ENCODE data around the gene PCDHGA1. TPM values are rescaled to one million over a fixed set of nuclear protein-coding genes. Genes with fewer than 3 reads are reported as not detected.
"Not testable (repeated sequence)": the region's sequence is repeated elsewhere in the genome, so short reads cannot be mapped to it uniquely, and the experiment has no call there.

The PCDHGA1 gene
- 1 to 10 TPM in 1 of 4 donors, under 1 TPM in 3; 0.12 to 2.2 (median 0.59) TPM for total RNA-seq

DNA sequence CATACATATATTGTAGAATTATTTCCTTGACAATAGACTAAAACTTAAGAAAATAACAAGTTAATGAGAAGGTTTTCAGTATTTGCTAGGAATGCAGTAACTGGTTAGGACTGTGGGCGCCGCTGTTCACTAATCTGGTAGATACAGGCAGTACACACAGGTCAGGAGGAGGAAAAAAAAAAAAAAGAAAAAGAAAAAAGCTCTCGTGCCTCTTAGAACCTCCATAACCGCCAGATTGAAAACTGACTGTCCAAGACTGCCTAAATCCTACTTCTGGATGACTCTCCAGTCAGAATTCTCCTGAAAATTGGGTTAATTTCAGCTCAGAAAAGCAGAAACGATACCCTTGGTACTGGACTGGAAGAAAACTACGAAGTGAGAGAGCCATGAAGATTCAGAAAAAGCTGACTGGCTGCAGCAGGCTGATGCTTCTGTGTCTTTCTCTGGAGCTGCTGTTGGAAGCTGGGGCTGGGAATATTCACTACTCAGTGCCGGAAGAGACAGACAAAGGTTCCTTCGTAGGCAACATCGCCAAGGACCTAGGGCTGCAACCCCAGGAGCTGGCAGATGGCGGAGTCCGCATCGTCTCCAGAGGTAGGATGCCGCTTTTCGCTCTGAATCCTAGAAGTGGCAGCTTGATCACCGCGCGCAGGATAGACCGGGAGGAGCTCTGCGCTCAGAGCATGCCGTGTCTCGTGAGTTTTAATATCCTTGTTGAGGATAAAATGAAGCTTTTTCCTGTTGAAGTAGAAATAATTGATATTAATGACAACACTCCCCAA is at the start of gene PCDHGA1:
Gene PCDHGA1, plus strand, starts transcription at position 216 of the 782 bp plus-strand sequence.
- DNase-seq (ENCODE audit: low spot score) (no peak), ATAC-seq (ENCODE audit: low FRiP score) (no peak)
- TF ChIP-seq, protein P1, sequence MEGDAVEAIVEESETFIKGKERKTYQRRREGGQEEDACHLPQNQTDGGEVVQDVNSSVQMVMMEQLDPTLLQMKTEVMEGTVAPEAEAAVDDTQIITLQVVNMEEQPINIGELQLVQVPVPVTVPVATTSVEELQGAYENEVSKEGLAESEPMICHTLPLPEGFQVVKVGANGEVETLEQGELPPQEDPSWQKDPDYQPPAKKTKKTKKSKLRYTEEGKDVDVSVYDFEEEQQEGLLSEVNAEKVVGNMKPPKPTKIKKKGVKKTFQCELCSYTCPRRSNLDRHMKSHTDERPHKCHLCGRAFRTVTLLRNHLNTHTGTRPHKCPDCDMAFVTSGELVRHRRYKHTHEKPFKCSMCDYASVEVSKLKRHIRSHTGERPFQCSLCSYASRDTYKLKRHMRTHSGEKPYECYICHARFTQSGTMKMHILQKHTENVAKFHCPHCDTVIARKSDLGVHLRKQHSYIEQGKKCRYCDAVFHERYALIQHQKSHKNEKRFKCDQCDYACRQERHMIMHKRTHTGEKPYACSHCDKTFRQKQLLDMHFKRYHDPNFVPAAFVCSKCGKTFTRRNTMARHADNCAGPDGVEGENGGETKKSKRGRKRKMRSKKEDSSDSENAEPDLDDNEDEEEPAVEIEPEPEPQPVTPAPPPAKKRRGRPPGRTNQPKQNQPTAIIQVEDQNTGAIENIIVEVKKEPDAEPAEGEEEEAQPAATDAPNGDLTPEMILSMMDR (IDR thresholded peaks at IDR 0.05): no peak

DNA sequence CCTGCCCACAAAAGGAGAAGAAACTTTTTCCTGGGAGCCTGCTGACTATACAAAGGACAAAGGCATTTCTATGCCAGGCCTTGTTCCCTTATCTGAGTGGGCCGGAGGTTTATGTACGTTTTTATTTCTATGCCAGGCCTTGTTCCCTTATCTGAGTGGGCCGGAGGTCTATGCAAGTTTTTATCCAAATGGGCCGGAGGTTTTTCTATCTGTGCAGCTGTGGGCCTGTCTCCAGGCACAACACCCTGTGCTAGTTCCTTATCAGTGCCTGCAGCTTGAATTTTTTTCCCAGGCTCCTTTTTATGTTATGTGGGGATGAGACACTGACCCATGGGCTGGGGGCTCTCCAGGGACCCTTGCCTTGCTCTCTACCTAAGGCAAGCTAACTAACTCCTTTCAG is 31.9 kb upstream of the PCDHGA1 start:
- TF ChIP-seq, protein P1 (IDR thresholded peaks at IDR 0.05): no peak
- ATAC-seq (ENCODE audit: low FRiP score): no peak
- DNase-seq (ENCODE audit: low spot score): no peak

DNA sequence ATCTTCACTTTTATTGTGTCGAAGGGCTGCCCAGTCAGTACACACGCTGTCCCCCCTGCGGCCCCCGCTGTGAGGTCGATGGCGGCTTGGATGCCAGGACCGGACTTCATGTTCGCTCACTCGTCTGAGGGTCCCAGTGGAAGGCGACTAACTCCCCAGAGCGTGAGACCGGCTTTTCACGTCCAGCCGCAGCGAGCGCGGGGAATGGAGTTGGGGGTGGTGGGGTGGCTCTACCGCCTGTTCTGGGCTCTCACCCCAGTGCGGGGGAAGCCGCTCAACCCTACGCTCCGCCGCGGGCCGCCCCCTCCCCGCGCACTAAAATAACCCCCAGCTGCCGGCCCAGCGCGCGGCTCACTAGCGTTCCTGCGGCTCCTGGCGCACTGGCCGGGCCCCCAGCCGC is 26.6 kb upstream of the PCDHGA1 start, which contains the start of gene SLC25A2:
Gene SLC25A2, minus strand, starts transcription at position 294 of the 400 bp plus-strand sequence. Its CDS starts 184 bp downstream, at position 110.
- DNase-seq (ENCODE audit: low spot score) (no peak), ATAC-seq (ENCODE audit: low FRiP score) (no peak)
- TF ChIP-seq, protein P1 (IDR thresholded peaks at IDR 0.05): no peak

DNA sequence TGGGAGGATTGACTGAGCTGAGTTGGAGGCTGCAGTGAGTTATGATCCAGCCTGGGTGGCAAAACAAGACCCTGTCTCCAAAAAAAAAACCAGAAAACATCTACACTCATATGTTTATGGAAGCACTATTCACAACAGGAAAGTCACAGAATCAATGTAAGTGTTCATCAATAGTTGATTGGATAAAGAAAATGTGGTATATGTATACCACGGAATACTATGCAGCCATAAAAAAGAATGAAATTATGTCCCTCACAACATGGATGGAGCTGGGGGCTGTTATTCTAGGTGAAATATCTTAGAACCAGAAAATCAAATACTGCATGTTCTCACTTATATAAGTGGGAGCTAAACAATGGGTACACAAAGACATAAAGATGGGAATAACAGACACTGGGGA is 23.7 kb upstream of the PCDHGA1 start:
- no peak for ATAC-seq (ENCODE audit: low FRiP score)
- TF ChIP-seq, protein P1 (IDR thresholded peaks at IDR 0.05): no peak
- no peak for DNase-seq (ENCODE audit: low spot score)

DNA sequence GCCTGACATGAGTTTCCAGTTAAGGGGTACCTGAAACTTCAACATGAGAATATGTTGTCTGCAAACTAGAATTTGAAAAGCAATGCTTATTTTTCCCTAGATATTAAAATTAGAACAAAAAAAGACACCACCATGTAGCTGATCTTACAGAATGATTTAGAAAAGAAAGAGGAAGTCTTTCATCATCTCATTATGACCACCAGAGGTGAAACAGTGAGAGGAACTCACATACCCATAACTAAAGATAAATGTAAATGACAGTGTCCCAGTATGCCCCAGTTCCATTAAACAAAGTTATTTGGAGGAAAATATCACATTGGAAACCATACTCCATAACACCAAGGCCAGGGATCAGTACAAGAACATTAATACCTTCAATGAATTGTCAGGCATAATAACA is 16.6 kb upstream of the PCDHGA1 start:
- ATAC-seq (ENCODE audit: low FRiP score): no peak
- TF ChIP-seq, protein P1 (IDR thresholded peaks at IDR 0.05): no peak
- no peak for DNase-seq (ENCODE audit: low spot score)

DNA sequence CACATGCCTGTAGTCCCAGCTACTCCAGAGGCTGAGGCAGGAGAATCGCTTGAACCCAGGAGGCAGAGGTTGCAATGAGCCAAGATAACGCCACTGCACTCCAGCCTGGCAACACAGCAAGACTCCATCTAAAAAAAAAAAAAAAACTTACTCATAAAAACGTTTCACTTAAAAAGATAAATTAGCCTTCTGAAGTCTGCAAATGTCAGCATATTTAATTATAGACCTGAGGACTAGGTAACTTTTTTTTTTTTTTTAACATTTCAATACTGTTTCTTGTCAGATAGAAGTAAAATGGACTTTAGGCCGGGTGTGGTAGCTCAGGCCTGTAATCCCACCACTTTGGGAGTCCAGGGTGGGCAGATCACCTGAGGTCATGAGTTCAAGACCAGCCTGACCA is 13.4 kb upstream of the PCDHGA1 start:
- ATAC-seq (ENCODE audit: low FRiP score); DNase-seq (ENCODE audit: low spot score): not testable (repeated sequence)

DNA sequence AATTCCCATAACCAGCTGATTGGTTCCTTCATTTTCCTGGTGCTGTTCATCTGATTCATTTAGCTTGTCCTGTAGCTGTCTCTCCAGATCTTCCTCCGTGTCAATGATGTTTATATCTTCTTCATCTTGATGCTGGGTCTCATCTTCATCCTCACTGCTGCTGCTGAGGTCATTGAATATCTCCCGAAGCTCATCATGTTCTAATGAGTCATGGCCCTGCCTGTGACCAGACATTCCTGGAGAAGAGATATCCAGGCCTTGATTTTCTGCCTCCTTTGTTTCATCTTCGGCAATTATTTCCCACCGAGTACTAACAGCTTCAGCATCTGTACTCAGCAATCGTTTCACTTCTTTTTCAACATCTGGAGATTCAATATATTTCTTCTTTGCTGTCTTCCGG is 11.1 kb upstream of the PCDHGA1 start:
- TF ChIP-seq, protein P1 (IDR thresholded peaks at IDR 0.05): no peak
- ATAC-seq (ENCODE audit: low FRiP score) (no peak), DNase-seq (ENCODE audit: low spot score) (no peak)

Measured in omental fat pad (tissue), 4 donors.